Mucosa of rectum (tissue), 2 donors: Measurements from ENCODE around the gene YY1.

Experiments
- H3K27ac ChIP-seq, 2 donors: one replicate each; pipeline ENCODE4 v1.7.0; 2013; ENCODE audit warnings: inconsistent platforms in 2 of 2, low read depth in 2 of 2, low read length in 2 of 2
- H3K27me3 ChIP-seq, 2 donors: one replicate each; pipeline ENCODE4 v1.7.0; 2013; ENCODE audit warnings: low read length in 2 of 2; ENCODE audit not compliant: control insufficient read depth in 2 of 2, insufficient read depth in 2 of 2
- H3K36me3 ChIP-seq, 2 donors: one replicate each; pipeline ENCODE4 v1.7.0; 2013; ENCODE audit warnings: low read length in 2 of 2; ENCODE audit not compliant: control insufficient read depth in 2 of 2, insufficient read depth in 2 of 2
- H3K4me1 ChIP-seq, 2 donors: one replicate each; pipeline ENCODE4 v1.7.0; 2013; ENCODE audit warnings: low read length in 2 of 2, mild to moderate bottlenecking in 1 of 2; ENCODE audit not compliant: control insufficient read depth in 2 of 2, insufficient read depth in 2 of 2
- H3K4me3 ChIP-seq, 2 donors: one replicate each; pipeline ENCODE4 v1.7.0; 2013; ENCODE audit warnings: low read length in 2 of 2
- H3K9ac ChIP-seq, 2 donors: one replicate each; pipeline ENCODE4 v1.7.0; 2013; ENCODE audit warnings: low read length in 2 of 2, low read depth in 1 of 2, mild to moderate bottlenecking in 1 of 2
- H3K9me3 ChIP-seq, 2 donors: one replicate each; pipeline ENCODE4 v1.7.0; 2013; ENCODE audit warnings: low read length in 2 of 2; ENCODE audit not compliant: control insufficient read depth in 2 of 2
- donor health status: healthy.
- donor health status: Normal muscosa, but diverticular disease.

YY1 gene

GRCh38 chr14:100332071-100332639 is 93.2 kb downstream of the YY1 start:
- Histone ChIP-seq H3K36me3 (peaks cover 3 to 27% of the 10 kb centered on the region in 2 donors), H3K27me3 (no peaks in the 10 kb centered on the region), H3K9me3 (no peaks in the 10 kb centered on the region), H3K27ac (no peak overlapping the region), H3K4me3 (no peak overlapping the region), H3K4me1 (peaks cover 5 to 9% of the 10 kb centered on the region in 2 donors), H3K9ac (no peak overlapping the region)
